ENCODE results near the gene LRR1. TPM values are rescaled to one million over a fixed set of nuclear protein-coding genes. Genes with fewer than 3 reads are reported as not detected.
A peak's percentile ranks its signal among the peaks of the same experiment; 100 is the strongest.

LRR1 gene
- total RNA-seq, 4 donors from 2014 or later, result 4.6 to 15.3 (median 8.0) TPM

GRCh38 chr14:49634547-49635334, 36.0 kb downstream of the LRR1 start, which contains the start of gene DNAAF2:
Gene DNAAF2, minus strand, starts transcription at chr14:49635244. Its CDS starts 95 bp downstream, at chr14:49635149.
- peaks cover 0 to 2% (median 0%) of the 10 kb centered on the region in 3 donors for H3K36me3 ChIP-seq
- peak within 1 kb of the TSS; percentile 87 to 97 (median 94) for H3K27ac ChIP-seq
- peak in 1 of 2 donors; percentile 67 for DNase-seq (ENCODE audit: low spot score in 2 of 2)
- H3K4me1 ChIP-seq, result peaks cover 0 to 52% (median 19%) of the 10 kb centered on the region in 4 donors
- WGBS, 2 donors, result 0 to 3% methylated on average over 12 to 55 of the region's 80 CpGs
- H3K4me3 ChIP-seq, result peak within 1 kb of the TSS; percentile 58 to 98 (median 70)
- H3K9me3 ChIP-seq, result no peaks in the 10 kb centered on the region
- no peaks in the 10 kb centered on the region for H3K27me3 ChIP-seq
- TF ChIP-seq EP300 (IDR thresholded peaks at IDR 0.05), result peak in 1 of 2 donors; percentile 16
- TF ChIP-seq, protein P1, sequence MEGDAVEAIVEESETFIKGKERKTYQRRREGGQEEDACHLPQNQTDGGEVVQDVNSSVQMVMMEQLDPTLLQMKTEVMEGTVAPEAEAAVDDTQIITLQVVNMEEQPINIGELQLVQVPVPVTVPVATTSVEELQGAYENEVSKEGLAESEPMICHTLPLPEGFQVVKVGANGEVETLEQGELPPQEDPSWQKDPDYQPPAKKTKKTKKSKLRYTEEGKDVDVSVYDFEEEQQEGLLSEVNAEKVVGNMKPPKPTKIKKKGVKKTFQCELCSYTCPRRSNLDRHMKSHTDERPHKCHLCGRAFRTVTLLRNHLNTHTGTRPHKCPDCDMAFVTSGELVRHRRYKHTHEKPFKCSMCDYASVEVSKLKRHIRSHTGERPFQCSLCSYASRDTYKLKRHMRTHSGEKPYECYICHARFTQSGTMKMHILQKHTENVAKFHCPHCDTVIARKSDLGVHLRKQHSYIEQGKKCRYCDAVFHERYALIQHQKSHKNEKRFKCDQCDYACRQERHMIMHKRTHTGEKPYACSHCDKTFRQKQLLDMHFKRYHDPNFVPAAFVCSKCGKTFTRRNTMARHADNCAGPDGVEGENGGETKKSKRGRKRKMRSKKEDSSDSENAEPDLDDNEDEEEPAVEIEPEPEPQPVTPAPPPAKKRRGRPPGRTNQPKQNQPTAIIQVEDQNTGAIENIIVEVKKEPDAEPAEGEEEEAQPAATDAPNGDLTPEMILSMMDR (IDR thresholded peaks at IDR 0.05), result no peak

DNA sequence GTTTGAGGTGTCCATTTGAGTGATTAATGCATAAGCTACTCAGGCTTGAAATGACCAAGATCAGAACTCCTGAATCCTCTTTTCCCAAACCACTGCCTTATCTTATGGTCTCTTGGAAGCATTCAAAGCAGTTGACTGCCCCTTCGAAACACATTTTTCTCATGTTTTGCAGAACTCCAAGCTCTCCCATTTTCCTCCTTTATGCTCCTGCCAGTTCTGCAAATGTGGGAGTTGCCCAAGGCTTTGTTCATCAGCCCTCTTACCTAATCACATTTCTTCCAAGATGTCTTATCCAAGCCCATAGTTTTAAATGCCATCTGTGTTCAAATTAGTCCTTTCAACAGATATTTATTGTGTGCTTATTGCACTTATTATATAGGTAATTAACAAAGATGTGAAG, 38.1 kb downstream of the LRR1 start:
- peaks cover 0 to 44% (median 17%) of the 10 kb centered on the region in 4 donors for H3K4me1 ChIP-seq
- H3K27me3 ChIP-seq, result no peaks in the 10 kb centered on the region
- no peak overlapping the region for H3K4me3 ChIP-seq
- DNase-seq (ENCODE audit: low spot score in 2 of 2), result no peak
- H3K36me3 ChIP-seq, result peaks cover 0 to 4% (median 0%) of the 10 kb centered on the region in 3 donors
- TF ChIP-seq POLR2A (IDR thresholded peaks at IDR 0.05) (no peak), EP300 (IDR thresholded peaks at IDR 0.05) (no peak)
- TF ChIP-seq, protein P1 (IDR thresholded peaks at IDR 0.05), result no peak
- H3K27ac ChIP-seq, result no peak overlapping the region
- no peaks in the 10 kb centered on the region for H3K9me3 ChIP-seq
- WGBS, 2 donors, result 80 to 85% methylated on average over 1 of the region's 1 CpG

DNA sequence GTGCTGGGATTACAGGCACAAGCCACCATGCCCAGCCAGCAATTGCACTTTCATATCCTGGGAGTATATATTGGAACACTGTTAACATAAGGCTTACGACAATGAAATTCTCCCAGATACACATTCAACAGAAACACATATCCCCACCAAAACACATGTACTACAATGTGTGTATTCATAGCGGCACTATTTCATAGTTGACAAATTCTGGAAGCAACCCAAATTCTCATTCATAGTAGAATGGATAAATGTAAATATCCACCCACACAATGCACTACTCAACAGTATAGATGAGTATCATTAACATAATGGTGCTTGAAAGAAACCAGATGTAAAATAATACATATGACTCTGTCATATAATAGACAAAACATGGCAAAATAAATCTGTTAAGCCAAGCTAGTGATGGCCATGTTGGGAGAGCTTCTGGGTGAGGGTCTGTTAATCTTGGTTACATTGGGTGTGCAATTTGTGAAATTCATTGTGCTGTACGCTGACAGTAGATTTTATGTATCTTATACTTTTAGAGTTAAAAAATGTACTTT, 38.9 kb downstream of the LRR1 start:
- 50 to 58% methylated on average over 3 of the region's 3 CpGs for WGBS, 2 donors
- peaks cover 0 to 4% (median 0%) of the 10 kb centered on the region in 3 donors for H3K36me3 ChIP-seq
- TF ChIP-seq EP300 (IDR thresholded peaks at IDR 0.05) (no peak), POLR2A (IDR thresholded peaks at IDR 0.05) (no peak)
- TF ChIP-seq, protein P1 (IDR thresholded peaks at IDR 0.05), result no peak
- no peaks in the 10 kb centered on the region for H3K27me3 ChIP-seq
- no peak overlapping the region for H3K27ac ChIP-seq
- no peak for DNase-seq (ENCODE audit: low spot score in 2 of 2)
- no peak overlapping the region for H3K4me3 ChIP-seq
- peaks cover 0 to 44% (median 14%) of the 10 kb centered on the region in 4 donors for H3K4me1 ChIP-seq
- H3K9me3 ChIP-seq, result no peaks in the 10 kb centered on the region

- Histone ChIP-seq H3K36me3 (peaks cover 0 to 4% (median 0%) of the 10 kb centered on the region in 3 donors), H3K27ac (no peak overlapping the region), H3K4me1 (peaks cover 0 to 40% (median 14%) of the 10 kb centered on the region in 4 donors), H3K9me3 (no peaks in the 10 kb centered on the region), H3K4me3 (no peak overlapping the region), H3K27me3 (no peaks in the 10 kb centered on the region)
- 94 to 98% methylated on average over 7 of the region's 7 CpGs for WGBS, 2 donors
- no peak for TF ChIP-seq POLR2A (IDR thresholded peaks at IDR 0.05)
- no peak for TF ChIP-seq EP300 (IDR thresholded peaks at IDR 0.05)
- TF ChIP-seq, protein P1 (IDR thresholded peaks at IDR 0.05), result no peak
- DNase-seq (ENCODE audit: low spot score in 2 of 2), result no peak
Measured at GRCh38 chr14:49640540-49641417, 42.0 kb downstream of the LRR1 start.
